ENCODE measurements around the gene DENND10. TPM values are rescaled to one million over a fixed set of nuclear protein-coding genes. Genes with fewer than 3 reads are reported as not detected.
A peak's percentile ranks its signal among the peaks of the same experiment; 100 is the strongest.
"Not testable (repeated sequence)": the region's sequence is repeated elsewhere in the genome, so short reads cannot be mapped to it uniquely, and the experiment has no call there.

DENND10 gene
- total RNA-seq, 1 donor from 2014 or later: 112 TPM

DNA sequence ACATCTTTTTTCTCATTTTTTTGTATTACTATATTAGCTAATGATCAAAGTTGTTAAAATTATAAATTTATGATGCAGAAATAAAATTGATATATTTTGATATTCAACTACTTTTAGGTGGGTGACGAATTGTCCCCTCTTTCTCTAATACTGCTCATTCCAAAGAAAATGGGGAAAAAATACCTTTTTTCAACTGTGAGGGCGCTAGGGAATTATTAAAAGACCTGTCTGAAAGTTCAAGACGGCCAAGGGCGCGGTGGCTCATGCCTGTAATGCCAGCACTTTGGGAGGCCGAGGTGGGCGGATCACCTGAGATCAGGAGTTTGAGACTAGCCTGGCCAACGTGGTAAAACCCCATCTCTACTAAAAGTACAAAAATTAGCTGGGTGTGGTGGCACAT lies 34.0 kb downstream of the DENND10 start:
- H3K9me3 ChIP-seq (ENCODE audit: low read depth); H3K9me3 Mint-ChIP-seq; H3K4me3 ChIP-seq; H3K9ac ChIP-seq; H3K4me1 Mint-ChIP-seq; H3K27ac ChIP-seq; H3K4me2 ChIP-seq; H3K27me3 Mint-ChIP-seq (ENCODE audit: insufficient read depth, low read depth); H4K20me1 ChIP-seq (ENCODE audit: low read depth); H3K4me3 Mint-ChIP-seq; H3K36me3 ChIP-seq; H3K27ac Mint-ChIP-seq; H3K27me3 ChIP-seq; H3K4me1 ChIP-seq; H2AFZ ChIP-seq (replicated peaks); DNase-seq (ENCODE audit: low spot score); H3K36me3 Mint-ChIP-seq; H3K79me2 ChIP-seq (ENCODE audit: low read depth): not testable (repeated sequence)
- TF ChIP-seq, protein P1, sequence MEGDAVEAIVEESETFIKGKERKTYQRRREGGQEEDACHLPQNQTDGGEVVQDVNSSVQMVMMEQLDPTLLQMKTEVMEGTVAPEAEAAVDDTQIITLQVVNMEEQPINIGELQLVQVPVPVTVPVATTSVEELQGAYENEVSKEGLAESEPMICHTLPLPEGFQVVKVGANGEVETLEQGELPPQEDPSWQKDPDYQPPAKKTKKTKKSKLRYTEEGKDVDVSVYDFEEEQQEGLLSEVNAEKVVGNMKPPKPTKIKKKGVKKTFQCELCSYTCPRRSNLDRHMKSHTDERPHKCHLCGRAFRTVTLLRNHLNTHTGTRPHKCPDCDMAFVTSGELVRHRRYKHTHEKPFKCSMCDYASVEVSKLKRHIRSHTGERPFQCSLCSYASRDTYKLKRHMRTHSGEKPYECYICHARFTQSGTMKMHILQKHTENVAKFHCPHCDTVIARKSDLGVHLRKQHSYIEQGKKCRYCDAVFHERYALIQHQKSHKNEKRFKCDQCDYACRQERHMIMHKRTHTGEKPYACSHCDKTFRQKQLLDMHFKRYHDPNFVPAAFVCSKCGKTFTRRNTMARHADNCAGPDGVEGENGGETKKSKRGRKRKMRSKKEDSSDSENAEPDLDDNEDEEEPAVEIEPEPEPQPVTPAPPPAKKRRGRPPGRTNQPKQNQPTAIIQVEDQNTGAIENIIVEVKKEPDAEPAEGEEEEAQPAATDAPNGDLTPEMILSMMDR (IDR thresholded peaks at IDR 0.05): peak; percentile 22
- peaks cover 12% of the 10 kb centered on the region for H3F3A ChIP-seq (ENCODE audit: low read depth)

DNA sequence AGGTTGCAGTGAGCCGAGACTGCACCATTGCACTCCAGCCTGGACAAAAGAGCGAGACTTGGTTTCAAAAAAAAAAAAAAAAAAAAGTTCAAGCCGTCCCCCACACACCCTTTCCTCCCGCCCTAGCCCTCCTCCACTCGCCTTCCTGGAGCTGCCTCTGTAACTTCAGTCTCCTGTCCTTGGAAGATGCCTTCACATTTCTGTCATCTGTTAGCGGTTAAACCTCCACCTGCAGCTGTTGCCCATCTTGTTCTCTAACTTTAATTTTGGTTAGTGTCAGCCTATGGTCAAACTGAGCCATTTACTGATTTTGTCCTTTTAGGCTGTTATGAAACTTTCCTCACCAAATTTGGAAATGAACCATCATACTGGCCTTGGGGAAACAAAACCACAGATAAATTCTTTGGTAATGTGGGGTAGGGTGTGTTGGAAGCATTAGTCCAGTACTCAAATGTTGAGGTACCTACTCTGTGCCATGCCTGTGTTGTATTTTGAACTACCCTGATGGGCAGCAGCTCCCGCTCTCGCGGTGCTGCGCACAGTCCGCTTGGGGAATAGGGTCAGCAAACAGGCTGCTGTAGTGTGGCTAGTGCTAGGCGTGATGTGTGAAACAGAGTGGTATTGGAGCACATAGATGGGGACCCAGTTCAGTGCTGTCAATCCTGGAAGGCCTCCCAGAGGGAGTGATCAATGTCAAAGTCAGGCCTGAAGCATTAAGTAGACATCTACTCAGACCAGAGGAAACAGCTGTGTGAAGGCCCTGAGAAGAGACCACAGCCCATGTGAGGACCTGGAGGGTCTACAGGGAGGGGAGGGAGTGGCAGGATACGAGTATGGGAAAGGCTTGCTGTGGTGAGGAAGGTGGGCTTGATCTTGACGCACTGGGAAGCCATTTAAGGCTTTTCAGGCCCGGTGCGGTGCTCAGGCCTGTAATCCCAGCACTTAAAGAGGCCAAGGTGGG lies 34.7 kb downstream of the DENND10 start:
- TF ChIP-seq, protein P1 (IDR thresholded peaks at IDR 0.05): no peak
- TF ChIP-seq EZH2phosphoT487 (IDR thresholded peaks at IDR 0.05): no peak
- no peak for TF ChIP-seq EZH2 (IDR thresholded peaks at IDR 0.05)
- Histone ChIP-seq H3F3A (ENCODE audit: low read depth) (peaks cover 12% of the 10 kb centered on the region), H3K4me2 (no peak overlapping the region), H3K4me1 (no peaks in the 10 kb centered on the region), H3K36me3 (no peaks in the 10 kb centered on the region), H3K27ac (no peak overlapping the region), H3K9me3 (ENCODE audit: low read depth) (no peaks in the 10 kb centered on the region), H4K20me1 (ENCODE audit: low read depth) (no peaks in the 10 kb centered on the region), H3K79me2 (ENCODE audit: low read depth) (no peaks in the 10 kb centered on the region), H3K27me3 (no peaks in the 10 kb centered on the region), H3K9ac (no peak overlapping the region), H3K4me3 (no peak overlapping the region), H2AFZ (replicated peaks) (no peak overlapping the region)
- Mint-ChIP-seq H3K4me3 (no peak overlapping the region), H3K36me3 (peaks cover 5% of the 10 kb centered on the region), H3K27me3 (ENCODE audit: insufficient read depth, low read depth) (peaks cover 5% of the 10 kb centered on the region), H3K9me3 (no peaks in the 10 kb centered on the region), H3K4me1 (peaks cover 3% of the 10 kb centered on the region), H3K27ac (no peak overlapping the region)
- no peak for DNase-seq (ENCODE audit: low spot score)

DNA sequence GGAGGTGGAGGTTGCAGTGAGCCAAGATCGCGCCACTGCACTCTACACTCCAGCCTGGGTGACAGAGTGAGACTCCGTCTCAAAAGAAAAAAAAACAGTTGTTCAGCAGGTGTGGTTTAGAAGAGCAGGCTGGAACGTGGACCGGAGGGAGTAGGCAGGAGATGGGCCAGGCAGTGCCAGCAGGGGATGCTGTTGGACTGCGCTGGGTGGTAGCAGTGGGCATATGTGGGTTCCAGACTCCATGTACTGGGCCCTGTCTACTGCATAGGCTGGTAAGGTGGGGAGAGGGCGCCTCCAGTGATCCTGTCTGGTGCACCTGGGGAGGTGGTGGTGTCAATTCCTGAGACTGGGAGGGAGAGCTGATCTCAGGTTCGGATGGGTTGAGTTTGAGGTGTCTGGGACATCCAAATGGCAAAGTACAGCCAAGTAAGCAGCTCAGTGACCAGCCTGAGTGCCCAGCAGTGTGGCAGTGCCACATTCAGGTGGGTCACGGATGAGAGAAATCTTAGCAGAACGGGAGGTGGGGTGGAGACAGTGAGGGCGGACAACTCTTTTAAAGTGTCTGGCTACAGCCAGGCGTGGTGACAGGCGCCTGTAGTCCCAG lies 35.7 kb downstream of the DENND10 start:
- H3K36me3 ChIP-seq: no peaks in the 10 kb centered on the region
- H3K27me3 ChIP-seq: no peaks in the 10 kb centered on the region
- no peaks in the 10 kb centered on the region for H3K9me3 Mint-ChIP-seq
- no peak overlapping the region for H2AFZ ChIP-seq (replicated peaks)
- H4K20me1 ChIP-seq (ENCODE audit: low read depth): no peaks in the 10 kb centered on the region
- no peak overlapping the region for H3K4me2 ChIP-seq
- no peak overlapping the region for H3K27ac ChIP-seq
- no peaks in the 10 kb centered on the region for H3K9me3 ChIP-seq (ENCODE audit: low read depth)
- H3K4me1 Mint-ChIP-seq: peaks cover 3% of the 10 kb centered on the region
- DNase-seq (ENCODE audit: low spot score): peak; percentile 53
- no peaks in the 10 kb centered on the region for H3K79me2 ChIP-seq (ENCODE audit: low read depth)
- H3K36me3 Mint-ChIP-seq: peaks cover 2% of the 10 kb centered on the region
- peak overlapping the region; percentile 16 for H3K27ac Mint-ChIP-seq
- no peak for TF ChIP-seq EZH2phosphoT487 (IDR thresholded peaks at IDR 0.05)
- no peak for TF ChIP-seq EZH2 (IDR thresholded peaks at IDR 0.05)
- TF ChIP-seq, protein P1 (IDR thresholded peaks at IDR 0.05): peak; percentile 70
- no peak overlapping the region for H3K4me3 ChIP-seq
- H3F3A ChIP-seq (ENCODE audit: low read depth): peaks cover 10% of the 10 kb centered on the region
- no peak overlapping the region for H3K4me3 Mint-ChIP-seq
- no peak overlapping the region for H3K9ac ChIP-seq
- H3K4me1 ChIP-seq: no peaks in the 10 kb centered on the region
- H3K27me3 Mint-ChIP-seq (ENCODE audit: insufficient read depth, low read depth): peaks cover 5% of the 10 kb centered on the region
